SK-N-SH (cell line): ENCODE data around the gene SPSB3. TPM values are rescaled to one million over a fixed set of nuclear protein-coding genes. Genes with fewer than 3 reads are reported as not detected.

ENCODE experiments used
- CTCF ChIA-PET: fragments of 300-600, 350-600 bp; formaldehyde crosslinking; extraction: SDS; loops from one replicate; lab custom pipeline; 2021; lab: Yijun Ruan, JAX
- POLR2A ChIA-PET: fragments of 350-600 bp; sonication (Branson Sonifier 250); formaldehyde crosslinking; extraction: SDS; loops from one replicate; lab custom pipeline; 2020; ENCODE audit warnings: antibody characterized with exemption, inconsistent platforms; lab: Yijun Ruan, JAX
- DNase-seq: peaks from one replicate; pipeline ENCODE4 v3.0.0; 2012
- H2AFZ ChIP-seq: fragments of 200-600 bp; sonication (generic); 2 replicates; pipeline ENCODE4 v1.8.1; 2016; ENCODE audit warnings: antibody characterized with exemption, mild to moderate bottlenecking, low read depth
- H3F3A ChIP-seq: fragments of 200-600 bp; sonication (generic); replicated peaks from 2 replicates; pipeline ENCODE3; 2016; ENCODE audit warnings: antibody characterized with exemption, mild to moderate bottlenecking; ENCODE audit not compliant: insufficient read depth
- H3K27ac ChIP-seq, 2 experiments: fragments of 200-500 bp in 1 of 2; fragments of 200-600 bp in 1 of 2; sonication (Bioruptor generic) in 1 of 2; sonication (generic), shearing (Covaris generic) in 1 of 2; 2 replicates each; pipeline versions ENCODE4 v1.5.1 to v1.6.1; 2014 to 2016; ENCODE audit warnings: low read depth in 2 of 2, inconsistent platforms in 1 of 2, low read length in 1 of 2, mild to moderate bottlenecking in 1 of 2, mixed read lengths in 1 of 2
- H3K27me3 ChIP-seq: fragments of 200-600 bp; sonication (generic), shearing (Covaris generic); 2 replicates; pipeline ENCODE4 v1.6.1; 2016; ENCODE audit warnings: mixed run types; ENCODE audit not compliant: insufficient read depth
- H3K36me3 ChIP-seq, 2 experiments: fragments of 200-500 bp in 1 of 2; fragments of 200-600 bp in 1 of 2; sonication (Bioruptor generic) in 1 of 2; sonication (generic) in 1 of 2; replicated peaks in 1 of 2; 2 replicates each; pipeline versions ENCODE3 to v1.5.1; 2014 to 2016; ENCODE audit warnings: low read length in 1 of 2, mild to moderate bottlenecking in 1 of 2; ENCODE audit not compliant: insufficient read depth in 2 of 2, control insufficient read depth in 1 of 2
- H3K4me1 ChIP-seq, 2 experiments: fragments of 200-500 bp in 1 of 2; fragments of 200-600 bp in 1 of 2; sonication (Bioruptor generic) in 1 of 2; sonication (generic), shearing (Covaris generic) in 1 of 2; 2 replicates each; pipeline versions ENCODE4 v1.5.1 to v1.6.1; 2014 to 2016; ENCODE audit warnings: low read depth in 1 of 2, low read length in 1 of 2, mixed run types in 1 of 2; ENCODE audit not compliant: insufficient read depth in 2 of 2, control insufficient read depth in 1 of 2
- H3K4me2 ChIP-seq: fragments of 200-600 bp; sonication (generic), shearing (Covaris generic); 2 replicates; pipeline ENCODE4 v1.6.1; 2017; ENCODE audit warnings: mixed run types
- H3K4me3 ChIP-seq, 2 experiments: fragments of 200-500 bp in 1 of 2; fragments of 200-600 bp in 1 of 2; sonication (Bioruptor generic) in 1 of 2; sonication (generic), shearing (Covaris generic) in 1 of 2; 2 replicates each; pipeline versions ENCODE4 v1.5.1 to v1.8.1; 2014 to 2016; ENCODE audit warnings: low read depth in 2 of 2, inconsistent platforms in 1 of 2, low read length in 1 of 2, mild to moderate bottlenecking in 1 of 2, mixed read lengths in 1 of 2, moderate library complexity in 1 of 2
- H3K79me2 ChIP-seq: fragments of 200-600 bp; sonication (generic); 2 replicates; pipeline ENCODE4 v1.8.1; 2017; ENCODE audit warnings: mild to moderate bottlenecking; ENCODE audit not compliant: insufficient read depth
- H3K9ac ChIP-seq: fragments of 200-600 bp; sonication (generic); 2 replicates; pipeline ENCODE4 v1.6.1; 2017; ENCODE audit warnings: mixed run types
- H3K9me2 ChIP-seq: fragments of 200-600 bp; sonication (generic); 2 replicates; pipeline ENCODE4 v1.6.1; 2017; ENCODE audit warnings: mixed run types
- H3K9me3 ChIP-seq: fragments of 200-600 bp; sonication (generic); 2 replicates; pipeline ENCODE4 v1.6.1; 2017; ENCODE audit warnings: mixed run types, mild to moderate bottlenecking, moderate library complexity
- H4K20me1 ChIP-seq: fragments of 200-600 bp; sonication (generic); 2 replicates; pipeline ENCODE4 v1.6.1; 2017; ENCODE audit warnings: mild to moderate bottlenecking, mixed run types; ENCODE audit not compliant: insufficient read depth
- CHD2 ChIP-seq: fragments of 150-350 bp; IDR thresholded peaks from 2 replicates; pipeline ENCODE4 v1.6.1; 2018; ENCODE audit warnings: low read length; ENCODE audit not compliant: partially characterized antibody
- ELF1 ChIP-seq: IDR thresholded peaks from 2 replicates; pipeline ENCODE4 v1.4.0; 2012
- RAD21 ChIP-seq: IDR thresholded peaks from 2 replicates; pipeline ENCODE4 v1.6.1; 2012; ENCODE audit warnings: mild to moderate bottlenecking, low read length
- YY1 ChIP-seq: IDR thresholded peaks from 2 replicates; pipeline ENCODE4 v1.4.0; 2012; ENCODE audit warnings: low read depth, mild to moderate bottlenecking
- WGBS: methylation state at CpG from one replicate; pipeline ENCODE4 v1.1.6; 2017; ENCODE audit warnings: low lambda C conversion rate; 5-methylcytosine and 5-hydroxymethylcytosine counted together
- polyA plus RNA-seq, 3 experiments: library from polyadenylated mRNA; depleted of rRNA; stranded (reverse); fragments of >200 nt; gene quantifications; 2 replicates each; pipeline ENCODE4 v1.2.3, GENCODE V29; 2012
- TF ChIP-seq, protein P1 (sequence below): IDR thresholded peaks from 2 replicates; pipeline ENCODE4 v1.4.0; 2012; ENCODE audit warnings: low read depth, borderline replicate concordance
- TF ChIP-seq, protein P2 (sequence below): fragments of 200-600 bp; sonication (generic); IDR thresholded peaks from 2 replicates; pipeline ENCODE4 v1.6.1; 2017; ENCODE audit warnings: antibody characterized with exemption, mild to moderate bottlenecking, moderate library complexity

The SPSB3 gene
- polyA plus RNA-seq, 1 of the 3 experiments (the other 2 are of a cell fraction), result 40.6 TPM

DNA sequence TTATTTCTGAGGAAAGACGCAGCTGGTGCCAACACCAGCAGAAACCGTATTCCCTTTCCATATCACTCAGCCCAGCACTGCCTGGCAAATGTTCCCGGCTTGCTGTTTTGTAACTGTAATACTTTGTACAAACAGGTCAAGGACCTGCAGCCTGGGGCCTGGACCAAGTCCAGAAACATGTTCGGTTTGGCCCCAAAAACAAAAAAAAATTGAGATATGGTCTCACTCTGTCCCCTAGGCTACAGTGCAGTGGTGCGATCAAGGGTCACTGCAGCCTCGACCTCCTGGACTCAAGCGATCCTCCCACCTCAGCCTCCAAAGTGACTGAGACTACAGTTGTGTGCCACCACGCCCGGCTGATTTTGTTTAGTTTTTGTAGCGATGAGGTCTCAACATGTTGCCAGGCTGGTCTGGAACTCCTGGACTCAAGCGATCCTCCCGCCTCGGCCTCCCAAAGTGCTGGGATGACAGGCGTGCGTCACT, 43.1 kb upstream of the SPSB3 start:
- Histone ChIP-seq H3K27ac (no peak overlapping the region), H3K4me1 (peaks cover 0 to 18% of the 10 kb centered on the region in 2 experiments; a peak in 3 of 4 replicates), H3K79me2 (peaks cover 63% of the 10 kb centered on the region), H3K27me3 (no peaks in the 10 kb centered on the region), H3K9me2 (no peaks in the 10 kb centered on the region), H3K4me2 (peak overlapping the region; percentile 89), H3K36me3 (peaks cover 12 to 21% of the 10 kb centered on the region in 2 experiments), H4K20me1 (no peaks in the 10 kb centered on the region), H2AFZ (peak overlapping the region; percentile 46; the same call in 1 of the 2 replicates), H3K9ac (peak overlapping the region; percentile 44; the same call in 1 of the 2 replicates), H3F3A (no peaks in the 10 kb centered on the region), H3K9me3 (no peaks in the 10 kb centered on the region), H3K4me3 (peak overlapping the region; percentile 69 to 95)
- 76% methylated on average over 15 of the region's 15 CpGs for WGBS
- TF ChIP-seq, protein P1, sequence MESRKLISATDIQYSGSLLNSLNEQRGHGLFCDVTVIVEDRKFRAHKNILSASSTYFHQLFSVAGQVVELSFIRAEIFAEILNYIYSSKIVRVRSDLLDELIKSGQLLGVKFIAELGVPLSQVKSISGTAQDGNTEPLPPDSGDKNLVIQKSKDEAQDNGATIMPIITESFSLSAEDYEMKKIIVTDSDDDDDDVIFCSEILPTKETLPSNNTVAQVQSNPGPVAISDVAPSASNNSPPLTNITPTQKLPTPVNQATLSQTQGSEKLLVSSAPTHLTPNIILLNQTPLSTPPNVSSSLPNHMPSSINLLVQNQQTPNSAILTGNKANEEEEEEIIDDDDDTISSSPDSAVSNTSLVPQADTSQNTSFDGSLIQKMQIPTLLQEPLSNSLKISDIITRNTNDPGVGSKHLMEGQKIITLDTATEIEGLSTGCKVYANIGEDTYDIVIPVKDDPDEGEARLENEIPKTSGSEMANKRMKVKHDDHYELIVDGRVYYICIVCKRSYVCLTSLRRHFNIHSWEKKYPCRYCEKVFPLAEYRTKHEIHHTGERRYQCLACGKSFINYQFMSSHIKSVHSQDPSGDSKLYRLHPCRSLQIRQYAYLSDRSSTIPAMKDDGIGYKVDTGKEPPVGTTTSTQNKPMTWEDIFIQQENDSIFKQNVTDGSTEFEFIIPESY, result no peak
- no peak for TF ChIP-seq CHD2
- CTCF ChIA-PET, result interaction anchor here (1.5 to 2.6 kb wide), 2 partner anchors 104 to 106 kb away, joined by 4 to 7 read pairs; no protein-coding TSS in a partner anchor
- DNase-seq, result no peak
- POLR2A ChIA-PET, result interaction anchor here (1.0 to 1.9 kb wide), 3 partner anchors 43 to 330 kb away, joined by 3 to 8 read pairs (median 4); partner anchors contain the start of genes NUBP2, RPS2, SPSB3 and TRAF7

DNA sequence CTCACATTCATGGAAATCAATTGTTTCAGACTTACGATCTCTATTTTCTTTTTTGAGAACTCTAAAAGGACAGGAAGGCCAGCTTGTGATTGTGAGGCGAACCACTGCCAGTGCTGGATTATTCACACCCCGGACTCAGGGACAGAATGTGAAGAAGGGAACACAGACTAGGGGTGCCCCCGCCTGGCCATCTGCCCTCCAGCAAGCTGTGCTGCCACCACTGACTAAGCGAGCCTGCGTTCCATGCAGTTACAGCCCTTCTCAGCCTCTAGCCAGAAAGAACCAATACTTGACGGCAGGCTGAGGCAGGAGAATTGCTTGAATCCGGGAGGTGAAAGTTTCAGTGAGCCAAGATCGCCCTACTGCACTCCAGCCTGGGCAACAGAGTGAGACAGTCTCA, 41.5 kb upstream of the SPSB3 start:
- H4K20me1 ChIP-seq, result no peaks in the 10 kb centered on the region
- H3F3A ChIP-seq, result no peaks in the 10 kb centered on the region
- peaks cover 0 to 12% of the 10 kb centered on the region in 2 experiments; a peak in 2 of 4 replicates for H3K4me1 ChIP-seq
- ChIA-PET CTCF (interaction anchor here (1.1 to 2.6 kb wide), 2 partner anchors 41 to 105 kb away, joined by 3 to 7 read pairs; partner anchors contain the start of genes NUBP2 and SPSB3), POLR2A (no interaction called here)
- no peak overlapping the region for H3K27ac ChIP-seq
- no peak overlapping the region; a peak in 1 of 4 replicates for H3K4me3 ChIP-seq
- no peak overlapping the region for H3K9ac ChIP-seq
- no peaks in the 10 kb centered on the region for H3K9me3 ChIP-seq
- no peak for DNase-seq
- TF ChIP-seq ELF1 (no peak), YY1 (no peak), RAD21 (peak; percentile 33; the same call in 1 of the 2 replicates)
- TF ChIP-seq, protein P2, sequence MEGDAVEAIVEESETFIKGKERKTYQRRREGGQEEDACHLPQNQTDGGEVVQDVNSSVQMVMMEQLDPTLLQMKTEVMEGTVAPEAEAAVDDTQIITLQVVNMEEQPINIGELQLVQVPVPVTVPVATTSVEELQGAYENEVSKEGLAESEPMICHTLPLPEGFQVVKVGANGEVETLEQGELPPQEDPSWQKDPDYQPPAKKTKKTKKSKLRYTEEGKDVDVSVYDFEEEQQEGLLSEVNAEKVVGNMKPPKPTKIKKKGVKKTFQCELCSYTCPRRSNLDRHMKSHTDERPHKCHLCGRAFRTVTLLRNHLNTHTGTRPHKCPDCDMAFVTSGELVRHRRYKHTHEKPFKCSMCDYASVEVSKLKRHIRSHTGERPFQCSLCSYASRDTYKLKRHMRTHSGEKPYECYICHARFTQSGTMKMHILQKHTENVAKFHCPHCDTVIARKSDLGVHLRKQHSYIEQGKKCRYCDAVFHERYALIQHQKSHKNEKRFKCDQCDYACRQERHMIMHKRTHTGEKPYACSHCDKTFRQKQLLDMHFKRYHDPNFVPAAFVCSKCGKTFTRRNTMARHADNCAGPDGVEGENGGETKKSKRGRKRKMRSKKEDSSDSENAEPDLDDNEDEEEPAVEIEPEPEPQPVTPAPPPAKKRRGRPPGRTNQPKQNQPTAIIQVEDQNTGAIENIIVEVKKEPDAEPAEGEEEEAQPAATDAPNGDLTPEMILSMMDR, result peak; percentile 22; the same call in 1 of the 2 replicates
- H3K27me3 ChIP-seq, result no peaks in the 10 kb centered on the region
- H3K36me3 ChIP-seq, result peaks cover 4 to 7% of the 10 kb centered on the region in 2 experiments
- H3K9me2 ChIP-seq, result no peaks in the 10 kb centered on the region
- no peak overlapping the region for H2AFZ ChIP-seq
- peaks cover 47% of the 10 kb centered on the region for H3K79me2 ChIP-seq
- WGBS, result 81% methylated on average over 9 of the region's 9 CpGs
- no peak overlapping the region for H3K4me2 ChIP-seq
